Liver (tissue), 9 donors: ENCODE measurements around the gene CROT. TPM values are rescaled to one million over a fixed set of nuclear protein-coding genes. Genes with fewer than 3 reads are reported as not detected.

Source experiments
- DNase-seq: peaks from one replicate; pipeline ENCODE4 v3.0.0-alpha.2; 2017; ENCODE audit warnings: low spot score
- H3K27ac ChIP-seq, 2 donors: one replicate each; pipeline ENCODE4 v1.7.0; 2013; ENCODE audit warnings: inconsistent platforms in 2 of 2, low read length in 2 of 2, control low read depth in 1 of 2, low read depth in 1 of 2, mild to moderate bottlenecking in 1 of 2
- H3K27me3 ChIP-seq, 4 donors: one replicate each; pipeline versions ENCODE4 v1.6.1 to v1.7.0; 2013; ENCODE audit warnings: low read length in 3 of 4, inconsistent platforms in 1 of 4, mild to moderate bottlenecking in 1 of 4, moderate library complexity in 1 of 4; ENCODE audit not compliant: control insufficient read depth in 4 of 4, insufficient read depth in 4 of 4
- H3K36me3 ChIP-seq, 4 donors: one replicate each; pipeline versions ENCODE4 v1.6.1 to v1.7.0; 2013; ENCODE audit warnings: low read length in 3 of 4, mild to moderate bottlenecking in 3 of 4, low read depth in 1 of 4, moderate library complexity in 1 of 4; ENCODE audit not compliant: control insufficient read depth in 4 of 4, insufficient read depth in 3 of 4
- H3K4me1 ChIP-seq, 4 donors: one replicate each; pipeline versions ENCODE4 v1.6.1 to v1.7.0; 2013; ENCODE audit warnings: low read length in 3 of 4, mild to moderate bottlenecking in 3 of 4, moderate library complexity in 1 of 4; ENCODE audit not compliant: control insufficient read depth in 4 of 4, insufficient read depth in 4 of 4
- H3K4me3 ChIP-seq, 3 donors: one replicate each; pipeline versions ENCODE4 v1.6.1 to v1.7.0; 2013; ENCODE audit warnings: low read length in 3 of 3, control low read depth in 1 of 3, low read depth in 1 of 3, mild to moderate bottlenecking in 1 of 3
- H3K9ac ChIP-seq, 2 donors: one replicate each; pipeline ENCODE4 v1.7.0; 2013; ENCODE audit warnings: low read length in 2 of 2, mild to moderate bottlenecking in 2 of 2, moderate library complexity in 2 of 2, control low read depth in 1 of 2, low read depth in 1 of 2
- H3K9me3 ChIP-seq, 4 donors: one replicate each; pipeline versions ENCODE4 v1.6.1 to v1.7.0; 2013; ENCODE audit warnings: low read length in 3 of 4; ENCODE audit not compliant: control insufficient read depth in 4 of 4
- EGR1 ChIP-seq, 2 donors: IDR thresholded peaks; 2 replicates each; pipeline ENCODE4 v1.6.1; 2016 to 2018; ENCODE audit warnings: antibody characterized with exemption in 2 of 2, low read depth in 2 of 2
- FOXA1 ChIP-seq: IDR thresholded peaks from 2 replicates; pipeline ENCODE4 v1.6.1; 2016; ENCODE audit warnings: antibody characterized with exemption
- HNF4A ChIP-seq, 2 donors: conservative IDR thresholded peaks; 2 replicates each; pipeline ENCODE4 v1.6.1; 2016; ENCODE audit warnings: antibody characterized with exemption in 2 of 2, mild to moderate bottlenecking in 2 of 2
- JUND ChIP-seq, 2 donors: IDR thresholded peaks; 2 replicates each; pipeline ENCODE4 v1.6.1; 2016; ENCODE audit warnings: antibody characterized with exemption in 2 of 2
- NR2F2 ChIP-seq: IDR thresholded peaks from 2 replicates; pipeline ENCODE4 v1.6.1; 2016; ENCODE audit warnings: antibody characterized with exemption
- RXRA ChIP-seq, 2 donors: IDR thresholded peaks; 2 replicates each; pipeline ENCODE4 v1.6.1; 2017 to 2018; ENCODE audit warnings: antibody characterized with exemption in 2 of 2, mild to moderate bottlenecking in 1 of 2
- SP1 ChIP-seq: IDR thresholded peaks from 2 replicates; pipeline ENCODE4 v1.6.1; 2018; ENCODE audit warnings: antibody characterized with exemption, mild to moderate bottlenecking
- TAF1 ChIP-seq: conservative IDR thresholded peaks from 2 replicates; pipeline ENCODE4 v1.6.1; 2016; ENCODE audit warnings: antibody characterized with exemption, mild to moderate bottlenecking
- WGBS: extraction: QIAGEN DNeasy Blood & Tissue Kit; methylation state at CpG from one replicate; pipeline ENCODE4 v1.1.7; 2013; 5-methylcytosine and 5-hydroxymethylcytosine counted together
- polyA plus RNA-seq, 2 donors: library from polyadenylated mRNA; stranded (reverse) in 1 of 2; unstranded in 1 of 2; fragments of 200-250 nt in 1 of 2; fragments of >200 nt in 1 of 2; fragmentation: Nextera tagmentation in 1 of 2; extraction: Ambion mirVana in 1 of 2; gene quantifications; one replicate each; pipeline versions ENCODE4 v1.2.1 to v1.2.3, GENCODE V29; 2013 to 2015
- total RNA-seq, 2 donors: library from RNA; depleted of rRNA; stranded (reverse); fragments of >200 nt; gene quantifications; one replicate each; pipeline ENCODE4 v1.2.3, GENCODE V29; 2014
- TF ChIP-seq, protein P1 (sequence below): IDR thresholded peaks from 2 replicates; pipeline ENCODE4 v1.6.1; 2016; ENCODE audit warnings: antibody characterized with exemption
- TF ChIP-seq, protein P2 (sequence below): IDR thresholded peaks from 2 replicates; pipeline ENCODE4 v1.6.1; 2016; ENCODE audit warnings: antibody characterized with exemption
- TF ChIP-seq, protein P3 (sequence below): IDR thresholded peaks from 2 replicates; pipeline ENCODE4 v1.6.1; 2016; ENCODE audit warnings: antibody characterized with exemption, mild to moderate bottlenecking
- TF ChIP-seq, protein P4 (sequence below): IDR thresholded peaks from 2 replicates; pipeline ENCODE4 v1.6.1; 2016; ENCODE audit warnings: antibody characterized with exemption
- donor health status: healthy.
- donor health status: healthy.
- donor health status: healthy.
- donor health status: healthy.
- donor health status: healthy.

CROT gene
- total and polyA plus RNA-seq, 4 donors = 10.6 to 45.1 (median 32.9) TPM

DNA sequence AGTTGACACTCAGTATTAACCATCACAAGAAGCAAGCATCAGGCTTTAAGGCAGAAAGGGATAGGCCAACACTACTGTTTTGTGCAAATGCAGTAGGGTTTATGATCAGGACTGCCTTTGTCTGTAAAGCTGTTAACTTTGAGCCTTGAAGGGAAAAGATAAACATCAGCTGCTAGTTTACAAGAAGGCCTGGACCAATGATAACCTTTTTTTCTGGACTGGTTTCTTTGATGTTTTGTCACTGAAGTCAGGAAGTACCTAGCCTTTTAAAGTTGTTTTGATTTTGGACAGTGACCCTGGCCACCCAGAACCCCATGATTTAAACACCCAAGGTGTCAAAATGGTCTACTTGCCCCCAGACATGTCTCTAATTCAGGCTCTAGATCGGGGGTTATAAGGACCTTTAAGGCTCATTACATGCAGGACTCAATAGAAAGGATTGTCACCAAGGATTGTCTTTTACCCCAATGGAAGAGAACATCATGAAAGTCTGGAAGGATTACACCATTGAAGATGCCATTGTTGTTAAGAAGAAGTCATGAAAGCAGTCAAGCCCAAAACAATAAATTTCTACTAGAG, 50.1 kb downstream of the CROT start:
- H3K4me3 ChIP-seq = no peak overlapping the region
- H3K27me3 ChIP-seq = no peaks in the 10 kb centered on the region
- H3K9me3 ChIP-seq = no peaks in the 10 kb centered on the region
- H3K4me1 ChIP-seq = no peaks in the 10 kb centered on the region
- H3K9ac ChIP-seq = no peak overlapping the region
- no peak for DNase-seq
- H3K36me3 ChIP-seq = peaks cover 4 to 66% (median 37%) of the 10 kb centered on the region in 4 donors
- H3K27ac ChIP-seq = no peak overlapping the region
- TF ChIP-seq SP1 (no peak), NR2F2 (no peak), FOXA1 (no peak), HNF4A (conservative IDR thresholded peaks at IDR 0.05) (no peak)
- TF ChIP-seq, protein P1, sequence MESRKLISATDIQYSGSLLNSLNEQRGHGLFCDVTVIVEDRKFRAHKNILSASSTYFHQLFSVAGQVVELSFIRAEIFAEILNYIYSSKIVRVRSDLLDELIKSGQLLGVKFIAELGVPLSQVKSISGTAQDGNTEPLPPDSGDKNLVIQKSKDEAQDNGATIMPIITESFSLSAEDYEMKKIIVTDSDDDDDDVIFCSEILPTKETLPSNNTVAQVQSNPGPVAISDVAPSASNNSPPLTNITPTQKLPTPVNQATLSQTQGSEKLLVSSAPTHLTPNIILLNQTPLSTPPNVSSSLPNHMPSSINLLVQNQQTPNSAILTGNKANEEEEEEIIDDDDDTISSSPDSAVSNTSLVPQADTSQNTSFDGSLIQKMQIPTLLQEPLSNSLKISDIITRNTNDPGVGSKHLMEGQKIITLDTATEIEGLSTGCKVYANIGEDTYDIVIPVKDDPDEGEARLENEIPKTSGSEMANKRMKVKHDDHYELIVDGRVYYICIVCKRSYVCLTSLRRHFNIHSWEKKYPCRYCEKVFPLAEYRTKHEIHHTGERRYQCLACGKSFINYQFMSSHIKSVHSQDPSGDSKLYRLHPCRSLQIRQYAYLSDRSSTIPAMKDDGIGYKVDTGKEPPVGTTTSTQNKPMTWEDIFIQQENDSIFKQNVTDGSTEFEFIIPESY = no peak
- TF ChIP-seq, protein P2, sequence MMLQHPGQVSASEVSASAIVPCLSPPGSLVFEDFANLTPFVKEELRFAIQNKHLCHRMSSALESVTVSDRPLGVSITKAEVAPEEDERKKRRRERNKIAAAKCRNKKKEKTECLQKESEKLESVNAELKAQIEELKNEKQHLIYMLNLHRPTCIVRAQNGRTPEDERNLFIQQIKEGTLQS = no peak
- 97% methylated on average over 1 of the region's 1 CpG for WGBS

DNA sequence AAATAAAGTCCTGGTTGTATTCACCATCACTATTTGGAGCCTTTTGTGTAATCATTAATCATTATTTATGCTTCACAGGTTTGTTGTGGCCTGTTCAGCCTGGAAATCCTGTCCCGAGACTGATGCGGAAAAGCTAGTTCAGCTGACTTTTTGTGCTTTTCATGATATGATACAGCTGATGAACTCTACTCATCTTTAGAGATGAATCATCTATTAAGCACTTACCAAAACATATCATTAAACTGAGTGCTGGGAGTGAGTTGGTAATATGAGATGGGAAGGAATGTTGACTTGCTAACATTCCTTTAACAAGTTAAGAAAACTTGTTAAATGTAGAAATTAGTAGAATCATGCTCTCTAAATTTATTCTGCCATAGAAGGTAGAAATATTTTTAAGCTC, 53.0 kb downstream of the CROT start:
- Histone ChIP-seq H3K4me3 (no peak overlapping the region), H3K27ac (no peak overlapping the region), H3K9me3 (no peaks in the 10 kb centered on the region), H3K9ac (no peak overlapping the region), H3K27me3 (no peaks in the 10 kb centered on the region), H3K4me1 (no peaks in the 10 kb centered on the region), H3K36me3 (peaks cover 9 to 56% (median 41%) of the 10 kb centered on the region in 4 donors)
- no peak for DNase-seq
- 94% methylated on average over 2 of the region's 2 CpGs for WGBS
- TF ChIP-seq, protein P2 = no peak
- TF ChIP-seq JUND (IDR thresholded peaks at IDR 0.05) (no peak), EGR1 (IDR thresholded peaks at IDR 0.05; ENCODE audit: low read depth in 2 of 2) (no peak), SP1 (no peak), NR2F2 (no peak)
- TF ChIP-seq, protein P3, sequence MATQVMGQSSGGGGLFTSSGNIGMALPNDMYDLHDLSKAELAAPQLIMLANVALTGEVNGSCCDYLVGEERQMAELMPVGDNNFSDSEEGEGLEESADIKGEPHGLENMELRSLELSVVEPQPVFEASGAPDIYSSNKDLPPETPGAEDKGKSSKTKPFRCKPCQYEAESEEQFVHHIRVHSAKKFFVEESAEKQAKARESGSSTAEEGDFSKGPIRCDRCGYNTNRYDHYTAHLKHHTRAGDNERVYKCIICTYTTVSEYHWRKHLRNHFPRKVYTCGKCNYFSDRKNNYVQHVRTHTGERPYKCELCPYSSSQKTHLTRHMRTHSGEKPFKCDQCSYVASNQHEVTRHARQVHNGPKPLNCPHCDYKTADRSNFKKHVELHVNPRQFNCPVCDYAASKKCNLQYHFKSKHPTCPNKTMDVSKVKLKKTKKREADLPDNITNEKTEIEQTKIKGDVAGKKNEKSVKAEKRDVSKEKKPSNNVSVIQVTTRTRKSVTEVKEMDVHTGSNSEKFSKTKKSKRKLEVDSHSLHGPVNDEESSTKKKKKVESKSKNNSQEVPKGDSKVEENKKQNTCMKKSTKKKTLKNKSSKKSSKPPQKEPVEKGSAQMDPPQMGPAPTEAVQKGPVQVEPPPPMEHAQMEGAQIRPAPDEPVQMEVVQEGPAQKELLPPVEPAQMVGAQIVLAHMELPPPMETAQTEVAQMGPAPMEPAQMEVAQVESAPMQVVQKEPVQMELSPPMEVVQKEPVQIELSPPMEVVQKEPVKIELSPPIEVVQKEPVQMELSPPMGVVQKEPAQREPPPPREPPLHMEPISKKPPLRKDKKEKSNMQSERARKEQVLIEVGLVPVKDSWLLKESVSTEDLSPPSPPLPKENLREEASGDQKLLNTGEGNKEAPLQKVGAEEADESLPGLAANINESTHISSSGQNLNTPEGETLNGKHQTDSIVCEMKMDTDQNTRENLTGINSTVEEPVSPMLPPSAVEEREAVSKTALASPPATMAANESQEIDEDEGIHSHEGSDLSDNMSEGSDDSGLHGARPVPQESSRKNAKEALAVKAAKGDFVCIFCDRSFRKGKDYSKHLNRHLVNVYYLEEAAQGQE = no peak

DNA sequence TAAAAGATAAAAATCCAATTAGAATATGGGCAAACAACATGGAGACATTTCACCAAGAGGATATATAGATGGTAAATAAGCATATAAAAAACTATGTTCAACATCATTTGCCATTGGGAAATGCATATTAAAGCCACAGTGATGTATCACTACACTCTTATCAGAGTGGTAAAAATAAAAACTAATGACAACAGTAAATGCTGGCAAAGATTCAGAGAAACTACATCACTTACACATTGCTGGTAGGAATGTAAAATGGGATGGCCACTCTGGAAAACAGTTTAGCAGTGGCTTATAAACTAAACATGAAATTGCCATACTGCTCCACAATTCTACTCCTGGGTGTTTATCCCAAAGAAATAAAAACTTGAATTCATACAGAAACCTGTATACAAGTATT, 59.2 kb downstream of the CROT start:
- DNase-seq = no peak
- Histone ChIP-seq H3K4me3 (no peak overlapping the region), H3K9me3 (no peaks in the 10 kb centered on the region), H3K27ac (no peak overlapping the region), H3K4me1 (no peaks in the 10 kb centered on the region), H3K9ac (no peak overlapping the region), H3K27me3 (no peaks in the 10 kb centered on the region), H3K36me3 (peaks cover 8 to 60% (median 55%) of the 10 kb centered on the region in 4 donors)
- TF ChIP-seq TAF1 = no peak
- TF ChIP-seq, protein P4, sequence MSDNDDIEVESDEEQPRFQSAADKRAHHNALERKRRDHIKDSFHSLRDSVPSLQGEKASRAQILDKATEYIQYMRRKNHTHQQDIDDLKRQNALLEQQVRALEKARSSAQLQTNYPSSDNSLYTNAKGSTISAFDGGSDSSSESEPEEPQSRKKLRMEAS = no peak
- TF ChIP-seq, protein P3 = no peak
- TF ChIP-seq FOXA1 = no peak
- no peak for TF ChIP-seq RXRA (IDR thresholded peaks at IDR 0.05)
- TF ChIP-seq, protein P1 = no peak
- TF ChIP-seq NR2F2 = no peak
- TF ChIP-seq, protein P2 = no peak
